Cerebellar cortex (tissue), 1 donor: ENCODE measurements around the gene GOPC.
A peak's percentile ranks its signal among the peaks of the same experiment; 100 is the strongest.

Experiments
- DNase-seq: peaks from one replicate; pipeline ENCODE4 v3.0.0-alpha.2; 2015; ENCODE audit warnings: low spot score

Gene GOPC

DNA sequence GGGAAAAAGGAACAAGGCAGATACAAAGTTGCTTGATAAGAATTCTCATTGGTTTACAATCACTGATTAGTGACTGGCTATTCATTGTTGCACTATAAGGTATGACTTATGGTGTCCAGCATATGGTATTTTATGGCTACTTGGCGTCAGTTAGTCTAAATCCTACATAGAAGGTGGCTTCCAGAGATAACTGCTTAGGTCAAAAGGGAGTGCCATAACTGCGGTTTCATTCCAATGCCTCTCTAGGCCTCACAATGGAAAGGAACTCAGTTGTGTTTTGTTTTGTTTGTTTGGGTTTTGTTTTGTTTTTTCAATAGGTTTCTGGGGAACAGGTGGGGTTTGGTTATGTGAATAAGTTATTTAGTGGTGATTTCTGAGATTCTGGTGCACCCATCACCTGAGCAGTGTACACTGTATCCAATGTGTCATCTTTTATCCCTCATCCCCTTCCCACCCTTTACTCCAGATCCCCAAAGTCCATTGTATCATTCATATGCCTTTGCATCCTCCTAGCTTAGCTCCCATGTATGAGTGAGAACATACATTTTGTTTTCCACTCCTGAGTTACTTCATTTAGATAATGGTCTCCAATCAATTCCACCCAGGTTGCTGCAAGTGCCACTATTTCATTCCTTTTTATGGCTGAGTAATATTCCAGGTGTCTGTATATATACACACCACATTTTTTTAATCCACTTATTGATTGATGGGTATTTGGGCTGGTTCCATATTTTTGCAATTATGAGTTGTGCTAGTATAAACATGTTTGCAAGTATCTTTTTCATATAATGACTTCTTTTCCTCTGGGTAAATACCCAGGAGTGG lies 7.0 kb downstream of the GOPC start:
- no peak for DNase-seq

DNA sequence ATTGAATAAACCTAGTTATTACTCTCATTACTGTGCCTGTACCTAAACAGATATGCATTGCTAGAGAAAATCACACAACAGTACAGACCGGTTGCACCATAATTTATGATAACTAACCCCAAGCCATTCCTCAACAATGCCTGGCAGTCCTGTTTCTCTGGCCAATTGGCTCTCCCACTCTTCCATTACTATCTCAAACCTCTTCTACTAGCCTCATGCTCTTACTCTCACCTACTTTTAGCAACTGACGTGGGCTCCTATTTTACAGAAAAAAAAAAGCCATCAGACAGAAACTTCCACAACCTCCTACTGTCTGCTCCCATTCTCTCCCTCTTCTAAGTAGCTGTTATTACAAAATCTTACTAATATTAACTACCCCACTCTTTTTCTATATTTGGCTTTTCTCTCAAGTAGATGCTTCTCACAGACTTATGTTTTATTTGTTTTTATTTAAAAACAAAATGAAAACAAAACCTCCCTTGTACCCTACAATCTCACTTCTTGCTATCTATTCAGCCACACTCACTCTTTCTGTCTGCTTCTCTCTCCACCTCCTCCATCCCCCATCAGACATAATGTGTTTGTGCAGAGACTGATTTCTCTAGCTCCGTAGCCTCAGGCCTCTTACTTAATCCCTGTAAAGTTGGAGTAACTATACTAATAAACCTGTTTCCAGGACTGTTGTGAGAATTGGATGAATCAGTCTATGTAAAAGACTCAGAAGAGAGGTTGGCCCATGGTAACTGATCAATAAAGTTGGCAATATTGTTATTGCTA lies 9.1 kb downstream of the GOPC start:
- no peak for DNase-seq

DNA sequence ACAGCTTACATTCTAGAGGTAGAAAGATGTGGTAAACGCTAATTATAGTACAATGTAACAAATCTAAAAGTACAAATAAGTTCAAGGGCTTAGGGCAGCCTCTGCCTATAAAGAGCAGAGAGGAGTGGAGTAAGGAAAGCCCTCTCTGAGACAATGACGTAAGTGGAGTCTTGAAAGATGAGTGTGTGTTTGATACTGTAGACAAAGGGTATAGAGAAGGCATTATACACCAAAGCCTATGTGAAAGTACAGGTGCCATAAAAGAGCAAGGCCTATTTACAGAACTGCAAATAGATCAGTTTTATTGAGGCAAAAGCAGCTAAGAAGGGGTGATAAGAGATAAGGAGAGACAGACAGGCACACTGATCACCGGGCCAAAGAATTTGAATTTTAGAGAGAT lies 10.9 kb downstream of the GOPC start:
- no peak for DNase-seq

DNA sequence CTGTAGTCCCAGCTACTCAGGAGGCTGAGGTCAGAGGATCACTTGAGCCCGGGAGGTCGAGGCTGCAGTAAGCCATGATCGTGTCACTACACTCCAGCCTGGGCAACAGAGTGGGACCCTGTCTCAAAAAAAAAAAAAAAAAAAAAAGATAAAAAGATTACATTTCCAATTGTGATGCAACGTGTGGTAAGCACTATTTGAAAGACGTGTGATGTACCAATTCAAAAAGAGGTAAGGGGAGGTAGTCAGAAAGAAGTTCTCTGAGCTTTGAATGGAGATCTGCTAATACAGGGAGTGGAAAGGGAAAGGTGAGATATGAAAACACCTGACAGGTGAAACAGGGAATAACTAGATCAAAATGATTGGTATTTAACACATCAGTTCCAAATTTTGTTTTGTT lies 11.9 kb downstream of the GOPC start:
- no peak for DNase-seq

DNA sequence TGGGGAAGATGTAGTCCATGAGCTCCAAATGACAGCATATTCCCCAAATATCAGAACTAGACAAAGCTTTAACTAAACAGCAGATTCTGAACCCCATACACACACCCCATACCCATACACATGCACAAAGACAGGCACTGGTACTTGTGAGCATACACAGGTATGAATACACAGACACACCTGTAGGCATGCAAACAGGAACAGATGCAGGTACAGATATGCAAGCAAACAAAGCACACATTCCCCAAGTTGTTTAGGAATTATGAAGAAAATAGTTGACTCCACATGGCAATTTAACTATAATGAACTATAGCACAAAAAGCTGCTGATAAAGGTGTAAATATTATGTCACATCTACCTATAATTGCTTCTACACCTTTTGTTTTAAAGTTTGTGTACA lies 16.7 kb downstream of the GOPC start:
- DNase-seq: no peak

DNA sequence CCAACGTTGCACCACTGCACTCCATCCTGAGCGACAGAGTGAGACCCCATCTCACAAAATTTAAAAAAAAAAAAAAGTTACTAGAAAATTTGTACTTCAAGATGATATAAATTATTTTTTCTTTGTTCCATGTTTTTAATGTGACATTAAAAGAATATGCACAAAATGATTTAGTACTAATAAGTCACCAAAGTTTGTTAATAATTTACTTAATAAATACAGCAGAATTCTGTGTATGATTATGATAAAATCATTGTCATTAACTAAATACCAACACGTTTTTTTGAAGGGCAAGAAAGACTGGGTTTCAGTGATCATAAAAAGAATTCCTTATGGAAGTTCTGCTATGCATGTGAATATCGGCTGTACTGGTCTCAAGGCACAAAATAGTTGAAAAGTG lies 28.1 kb downstream of the GOPC start:
- no peak for DNase-seq

DNA sequence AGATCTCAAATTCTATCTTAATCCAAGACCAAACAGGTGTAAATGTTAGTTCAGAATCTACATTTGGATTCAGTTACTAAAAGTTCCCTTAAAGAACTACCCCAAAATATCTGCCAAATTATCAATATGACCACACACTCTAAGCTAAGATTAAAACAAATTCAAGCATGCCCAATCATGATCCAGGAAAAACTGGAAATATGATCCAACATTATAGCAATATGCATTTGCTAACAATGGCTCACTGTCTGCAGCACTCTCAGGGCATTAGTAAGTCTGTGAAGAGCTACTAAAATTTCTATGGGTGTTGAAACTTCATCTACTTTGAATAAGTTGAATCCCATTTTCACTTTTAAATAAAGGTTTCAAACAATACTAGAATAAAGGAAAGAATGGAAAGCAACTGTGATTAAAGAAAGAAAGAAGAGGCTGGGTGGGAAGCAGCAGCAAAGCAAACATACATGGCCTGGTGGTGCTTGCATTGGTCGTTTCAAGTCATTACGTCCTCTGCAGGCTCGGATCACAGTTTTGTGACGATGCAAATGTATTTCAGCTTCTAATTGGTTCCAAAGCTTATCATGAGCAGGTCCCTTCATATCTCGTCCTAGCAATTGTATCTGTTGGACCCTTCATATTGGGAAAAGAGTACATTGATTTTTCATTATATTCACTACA lies 29.2 kb downstream of the GOPC start:
- no peak for DNase-seq

DNA sequence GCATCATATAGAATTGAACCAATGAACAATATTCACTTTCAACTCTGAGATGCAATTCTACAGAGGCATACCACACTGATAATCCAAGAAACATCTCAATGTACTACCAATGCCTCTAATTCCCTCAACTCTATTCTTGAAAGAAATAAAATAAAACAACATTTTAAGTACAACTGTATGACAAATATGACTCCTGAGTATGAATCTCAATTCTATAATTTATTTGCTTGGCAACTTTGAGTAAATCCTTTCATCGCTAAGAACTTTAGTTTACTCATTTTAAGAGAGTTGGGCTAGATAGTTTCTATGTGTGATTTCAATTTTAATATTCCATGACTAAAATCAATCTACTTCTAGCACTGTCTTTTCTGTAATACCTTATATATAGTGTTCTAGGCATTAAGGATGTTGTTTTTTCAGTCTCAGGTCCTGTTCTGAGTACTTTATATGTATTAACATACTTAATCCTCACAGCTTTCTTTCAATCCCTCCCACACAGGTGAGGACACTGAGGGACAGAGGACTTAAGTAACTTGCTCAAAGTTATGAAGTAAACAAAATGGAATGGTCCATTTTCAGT lies 33.4 kb downstream of the GOPC start:
- no peak for DNase-seq

DNA sequence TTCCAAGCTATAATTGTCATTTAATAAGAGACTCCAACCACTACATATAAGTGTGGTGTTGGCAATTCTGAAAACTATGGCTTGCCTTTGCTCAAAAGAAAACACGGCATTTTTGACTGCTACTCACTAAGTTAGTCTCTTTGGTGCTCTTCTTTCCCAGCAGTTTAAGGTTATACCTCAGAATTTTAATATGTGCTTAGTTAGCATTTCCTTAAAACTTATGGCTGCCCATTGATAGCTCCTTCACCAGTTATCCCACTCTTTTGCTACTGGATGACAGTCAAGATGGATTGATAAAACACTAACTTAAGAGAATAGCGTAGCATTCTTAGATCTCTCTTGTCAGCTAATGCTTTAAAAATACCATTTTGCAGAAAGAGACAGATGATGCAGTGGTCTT lies 34.1 kb downstream of the GOPC start:
- no peak for DNase-seq

DNA sequence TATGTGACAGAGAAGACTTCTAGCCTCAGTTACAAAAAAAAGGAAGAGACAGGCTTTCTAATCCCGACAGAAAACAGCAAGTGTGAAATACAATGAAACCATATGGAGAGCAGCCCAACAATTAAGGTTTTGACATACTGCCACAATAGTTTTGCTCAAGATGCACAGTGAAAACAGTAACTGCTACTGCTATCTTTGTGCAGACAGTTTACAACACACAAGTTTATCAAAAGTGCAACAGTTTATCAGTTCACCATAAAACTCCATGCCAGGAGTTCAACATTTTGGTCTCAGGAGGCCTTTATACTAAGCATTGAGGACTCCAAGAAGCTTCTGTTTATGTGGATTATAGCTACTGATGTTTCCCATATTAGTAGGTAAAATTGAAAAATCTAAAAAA lies 37.6 kb downstream of the GOPC start:
- no peak for DNase-seq

DNA sequence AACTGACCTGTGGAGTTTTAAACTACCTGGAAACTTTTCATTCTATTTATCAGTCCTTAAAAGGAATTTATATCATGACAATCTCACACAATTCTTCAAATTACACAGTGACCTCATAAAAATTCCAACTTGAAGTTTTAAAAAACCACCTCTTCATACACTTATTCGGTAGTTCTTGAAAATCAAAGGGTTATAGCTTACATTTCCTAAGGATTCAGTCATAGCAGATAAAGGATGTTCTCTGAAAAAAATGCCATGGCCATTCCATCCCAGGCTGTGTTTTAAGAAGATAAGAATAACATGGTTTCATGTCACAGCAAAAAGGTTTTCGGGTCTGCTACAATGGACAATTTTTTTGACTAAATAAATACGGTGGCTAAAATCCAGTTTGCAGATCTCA lies 41.2 kb downstream of the GOPC start:
- DNase-seq: no peak

DNA sequence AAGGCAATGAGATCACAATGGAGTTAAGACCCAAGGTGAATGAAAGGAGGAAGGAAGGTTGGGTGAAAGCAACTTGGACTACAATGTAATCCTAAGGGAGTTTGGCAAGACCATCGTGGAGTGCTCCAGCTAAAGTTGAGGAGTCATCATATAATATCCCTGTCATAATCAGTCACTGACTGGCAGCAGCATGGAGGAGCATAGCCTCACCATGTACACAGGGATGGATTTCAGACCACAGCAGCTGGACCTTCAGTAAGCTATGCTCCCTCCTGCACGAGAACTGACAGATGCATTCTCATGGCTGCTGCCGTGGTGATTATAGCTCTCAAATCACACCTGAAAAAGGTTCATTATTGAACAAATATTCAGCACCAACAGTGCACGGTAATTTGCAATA lies 43.0 kb downstream of the GOPC start:
- DNase-seq: no peak

DNA sequence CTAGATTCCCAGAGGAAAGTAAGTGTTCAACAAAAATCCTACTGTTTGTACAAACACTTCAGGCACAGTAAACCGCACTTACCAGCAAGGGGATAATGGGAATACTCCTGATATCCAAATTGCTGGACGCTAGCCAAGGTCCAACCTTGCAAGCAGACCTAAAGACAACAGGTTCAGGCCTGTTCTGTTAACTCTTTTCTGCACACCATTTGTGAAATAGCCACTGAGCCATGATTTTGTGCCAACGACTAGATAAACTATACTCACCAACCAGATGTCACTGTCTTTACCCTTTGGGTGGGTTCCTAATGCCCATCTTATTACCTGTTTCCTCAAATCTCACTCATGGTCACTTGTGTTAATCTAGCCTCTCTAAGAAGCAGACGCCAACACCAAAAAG lies 43.5 kb downstream of the GOPC start:
- no peak for DNase-seq

DNA sequence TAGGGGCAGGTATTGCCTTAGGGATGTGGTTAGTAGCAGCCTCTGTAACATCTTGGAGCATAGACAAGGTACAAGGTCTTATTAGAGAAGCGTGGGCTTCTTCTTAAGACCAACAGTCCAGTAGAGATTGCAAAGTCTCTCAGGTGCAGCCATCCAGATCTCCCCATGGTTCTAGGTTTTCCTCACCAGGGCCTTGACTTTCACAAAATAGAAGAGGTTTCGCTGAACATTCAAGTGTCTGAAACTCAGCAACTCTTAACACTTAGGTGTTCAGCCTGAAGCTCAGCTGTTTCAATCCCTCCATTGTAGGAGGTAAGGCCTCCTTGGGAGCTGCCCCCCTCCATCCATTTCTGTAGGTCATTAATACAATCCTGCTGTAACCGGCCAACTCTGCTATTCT lies 44.4 kb downstream of the GOPC start:
- DNase-seq: no peak

DNA sequence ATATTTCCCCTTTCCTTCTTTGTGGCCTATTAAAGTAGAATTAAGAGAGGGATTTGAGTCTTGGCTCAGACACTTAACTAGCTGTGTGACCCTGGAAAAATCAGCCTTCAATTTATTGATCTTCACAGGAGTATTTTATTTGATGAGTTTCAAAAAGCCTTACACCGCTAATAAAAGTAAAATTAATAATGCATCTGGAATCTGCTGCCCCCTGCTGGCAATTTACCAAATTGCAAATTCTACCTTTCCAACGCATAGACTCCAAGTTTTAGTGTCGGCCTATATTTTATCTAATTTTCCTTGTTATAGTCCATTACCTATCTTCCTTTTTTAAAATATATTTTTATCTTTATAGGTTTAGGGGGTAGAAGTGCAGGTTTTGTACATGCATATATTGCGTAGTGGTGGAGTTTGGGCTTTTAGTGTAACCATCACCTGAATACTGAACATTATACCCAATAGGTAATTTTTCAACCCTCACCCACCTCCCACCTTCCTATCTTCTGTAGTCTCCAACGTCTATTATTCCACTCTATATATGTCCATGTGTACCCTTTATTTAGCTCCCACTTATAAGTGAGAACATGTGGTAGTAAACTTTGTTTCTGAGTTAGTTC lies 46.3 kb downstream of the GOPC start:
- DNase-seq: peak; percentile 61

DNA sequence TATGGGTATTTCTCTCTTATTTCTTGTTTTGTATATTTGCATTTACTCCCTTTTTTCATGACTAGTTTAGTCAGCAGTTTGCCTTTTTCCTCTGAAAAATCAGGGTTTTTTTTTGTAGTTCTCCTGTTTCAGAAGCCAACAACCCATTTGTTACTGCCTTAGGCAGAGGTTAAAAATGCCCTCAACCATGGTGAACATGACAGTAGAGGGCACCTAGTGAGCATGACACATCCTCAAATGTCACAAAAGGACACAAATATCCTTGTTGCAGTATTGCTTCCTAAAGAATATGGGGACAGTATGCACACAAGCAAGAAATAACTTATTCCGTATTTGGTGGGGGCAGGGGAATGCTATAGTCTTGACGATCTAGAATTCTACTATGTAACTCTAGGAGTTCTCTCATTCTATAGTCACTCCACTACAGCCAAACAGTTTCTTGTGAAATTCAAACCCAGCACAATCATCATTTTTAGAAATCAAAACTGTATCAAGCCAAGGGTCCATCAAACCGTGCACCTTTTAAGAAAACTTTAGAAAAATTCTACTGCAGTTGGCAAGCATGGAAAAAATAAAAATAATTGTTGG lies 47.0 kb downstream of the GOPC start:
- DNase-seq: no peak

DNA sequence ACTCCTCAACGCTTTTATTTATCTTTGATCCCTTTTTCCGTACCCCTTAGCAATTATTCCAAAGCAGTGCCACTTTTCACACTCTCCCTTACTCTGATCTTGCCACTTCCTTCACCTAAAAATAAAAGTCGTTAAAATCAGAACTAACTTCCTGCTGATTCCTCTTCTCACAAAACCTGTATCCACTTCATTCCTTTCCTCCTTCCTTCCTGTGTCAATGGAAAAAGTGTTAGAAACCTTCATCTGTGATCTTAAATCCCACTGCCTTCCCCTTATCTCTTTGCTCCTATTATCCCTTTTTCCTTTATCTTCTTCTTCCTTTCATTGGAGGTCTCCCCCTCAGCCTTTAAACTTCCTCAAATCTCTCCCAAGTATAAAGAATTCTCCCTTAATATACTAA lies 49.2 kb downstream of the GOPC start:
- DNase-seq: no peak

DNA sequence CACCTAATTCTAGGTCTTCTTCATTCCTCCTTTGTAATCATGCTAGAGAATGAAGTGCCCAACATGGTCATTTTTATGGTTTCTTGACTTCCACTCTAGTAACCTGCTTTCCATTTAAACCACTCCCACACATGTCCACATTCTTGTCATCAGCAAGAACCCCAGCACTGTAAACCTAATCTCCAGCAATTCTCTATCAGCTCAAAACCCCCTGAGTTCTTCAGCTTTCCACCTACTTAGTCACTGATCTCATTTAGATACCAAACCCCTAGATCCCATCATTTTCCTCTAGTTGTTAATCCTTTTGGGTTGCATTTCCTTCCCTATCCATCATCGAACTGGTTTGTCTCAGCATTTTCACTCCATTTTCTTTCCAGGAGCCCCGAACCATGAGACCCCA lies 49.7 kb downstream of the GOPC start:
- no peak for DNase-seq

DNA sequence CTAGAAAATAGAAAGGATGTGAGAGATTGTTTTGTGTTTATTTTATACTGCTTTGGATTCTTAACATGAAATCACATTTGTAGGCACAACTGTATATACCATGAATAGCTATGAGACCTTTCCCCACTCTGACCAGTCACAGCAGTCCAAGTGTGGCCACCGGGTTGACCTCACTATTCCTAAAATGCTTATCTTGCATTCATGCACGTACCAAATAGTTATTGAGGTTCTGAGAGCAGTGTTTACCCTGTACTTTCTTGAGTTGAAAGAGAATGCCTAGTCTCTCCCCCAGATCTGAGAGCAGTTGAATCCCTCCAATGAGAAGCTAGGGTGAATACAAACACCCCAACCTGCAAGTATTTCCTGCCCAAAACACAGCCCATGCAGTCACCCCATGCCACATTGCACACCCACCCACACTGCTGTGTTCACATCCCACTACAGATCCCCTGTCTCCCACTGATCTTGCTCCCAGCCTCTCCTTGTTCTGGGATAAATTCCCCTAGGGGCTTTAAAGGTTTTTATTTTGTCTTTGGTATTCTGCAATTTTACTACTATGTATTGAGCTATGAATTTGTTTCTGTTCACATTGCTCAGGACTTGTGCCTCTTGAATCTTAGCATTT lies 51.6 kb downstream of the GOPC start:
- DNase-seq: no peak

DNA sequence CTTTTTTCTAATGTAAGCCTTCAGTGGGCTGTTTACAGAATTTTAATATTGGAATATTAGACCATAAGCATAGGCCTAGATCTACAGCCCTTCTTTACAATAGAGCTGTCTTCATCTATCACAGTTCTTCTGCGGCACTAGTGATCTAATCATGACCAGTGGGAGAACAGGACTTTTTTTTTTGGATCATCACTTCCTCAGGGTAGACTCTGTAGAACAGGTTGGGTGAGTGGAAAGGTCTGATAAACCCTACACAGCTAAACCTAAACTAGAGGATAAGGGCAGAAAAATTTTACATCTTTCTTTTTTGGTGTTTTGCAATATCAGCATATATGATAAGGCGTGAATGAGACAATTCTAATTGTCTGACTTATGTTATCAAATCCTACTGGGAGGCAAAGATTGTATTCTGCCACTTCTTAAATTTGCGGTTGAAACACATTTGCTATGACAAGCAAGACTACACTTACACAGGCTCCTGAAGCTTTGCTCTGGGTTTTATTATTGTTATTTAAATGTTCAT lies 52.2 kb downstream of the GOPC start:
- no peak for DNase-seq

DNA sequence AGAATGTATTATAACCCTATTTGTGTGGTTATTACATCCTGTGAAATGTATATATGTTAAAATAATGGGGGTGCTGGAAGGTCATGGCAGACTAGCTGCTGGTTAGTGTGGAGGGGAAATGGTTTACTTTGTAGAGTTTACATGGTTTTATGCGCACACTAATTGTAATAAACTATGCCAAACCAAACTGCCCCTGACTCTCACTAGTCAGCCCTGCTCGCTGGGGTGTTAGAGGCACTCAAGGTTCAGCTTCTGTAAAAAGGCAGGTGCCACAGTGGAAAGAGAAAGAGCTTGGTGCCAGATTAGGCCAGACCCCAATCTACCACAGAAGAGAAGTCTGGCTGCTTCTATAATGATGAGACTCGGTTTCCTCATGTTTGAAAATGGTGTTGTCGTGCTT lies 52.7 kb downstream of the GOPC start:
- no peak for DNase-seq
